ENCODE data around the gene ISX.

- TF ChIP-seq EZH2phosphoT487 (IDR thresholded peaks at IDR 0.05; ENCODE audit: insufficient read depth, low read depth) (no peak), EZH2 (IDR thresholded peaks at IDR 0.05; ENCODE audit: insufficient read depth, poor library complexity, severe bottlenecking) (no peak)
These were observed 43.7 kb upstream of the ISX start for GRCh38 chr22:35022291-35022690.
